SH-SY5Y (cell line): ENCODE data around the gene CYGB.

ENCODE experiments used
- GATA2 ChIP-seq: IDR thresholded peaks from 2 replicates; pipeline ENCODE4 v1.6.1; 2011; ENCODE audit warnings: mild to moderate bottlenecking, low read depth, low read length
- GATA3 ChIP-seq: IDR thresholded peaks from 2 replicates; pipeline ENCODE4 v1.6.1; 2011; ENCODE audit warnings: low read depth, mild to moderate bottlenecking, low read length, moderate library complexity

- TF ChIP-seq GATA2 (peak; percentile 45; the same call in 1 of the 2 replicates), GATA3 (no peak)
Measured at GRCh38 chr17:76495663-76496400, 41.7 kb downstream of the CYGB start.
